HS-5 (cell line): ENCODE measurements around the gene DGKG.

Experiments used
- DNase-seq: peaks from one replicate; pipeline ENCODE4 v3.0.0-alpha.2; 2012; ENCODE audit warnings: low read depth

The DGKG gene

GRCh38 chr3:186367631-186368030 is 5.6 kb upstream of the DGKG start:
- no peak for DNase-seq

GRCh38 chr3:186366206-186366605 is 4.2 kb upstream of the DGKG start:
- DNase-seq: no peak

GRCh38 chr3:186365202-186365974 is 3.4 kb upstream of the DGKG start:
- no peak for DNase-seq

GRCh38 chr3:186362988-186363387 is 954 bp upstream of the DGKG start:
- DNase-seq: no peak

- no peak for DNase-seq
Measured at GRCh38 chr3:186362537-186362842, 456 bp upstream of the DGKG start.

- DNase-seq: no peak
Measured at GRCh38 chr3:186361246-186361761, 730 bp downstream of the DGKG start.

GRCh38 chr3:186360779-186361178 is 1.3 kb downstream of the DGKG start:
- DNase-seq: no peak

GRCh38 chr3:186359078-186359477 is 3.0 kb downstream of the DGKG start:
- DNase-seq: peak; percentile 2

GRCh38 chr3:186356152-186356551 is 5.9 kb downstream of the DGKG start:
- no peak for DNase-seq

- no peak for DNase-seq
Measured at GRCh38 chr3:186354100-186354499, 7.9 kb downstream of the DGKG start.

GRCh38 chr3:186352369-186352768 is 9.7 kb downstream of the DGKG start:
- DNase-seq: no peak

- no peak for DNase-seq
Measured at GRCh38 chr3:186342197-186342596, 19.8 kb downstream of the DGKG start.

GRCh38 chr3:186340204-186340603 is 21.8 kb downstream of the DGKG start:
- DNase-seq: no peak

GRCh38 chr3:186339180-186339918 is 22.7 kb downstream of the DGKG start:
- no peak for DNase-seq

GRCh38 chr3:186333256-186333655 is 28.8 kb downstream of the DGKG start:
- DNase-seq: no peak

- no peak for DNase-seq
Measured at GRCh38 chr3:186330772-186331460, 31.1 kb downstream of the DGKG start.

GRCh38 chr3:186329589-186329988 is 32.4 kb downstream of the DGKG start:
- no peak for DNase-seq

- no peak for DNase-seq
Measured at GRCh38 chr3:186327912-186328487, 34.0 kb downstream of the DGKG start.

- DNase-seq: no peak
Measured at GRCh38 chr3:186322761-186323160, 39.3 kb downstream of the DGKG start.

GRCh38 chr3:186321746-186322145 is 40.3 kb downstream of the DGKG start:
- DNase-seq: no peak

- peak; percentile 34 for DNase-seq
Measured at GRCh38 chr3:186320862-186321568, 41.0 kb downstream of the DGKG start.

- DNase-seq: no peak
Measured at GRCh38 chr3:186319945-186320344, 42.1 kb downstream of the DGKG start.
